PC-3 (cell line): ENCODE data around the gene ZNF107. TPM values are rescaled to one million over a fixed set of nuclear protein-coding genes. Genes with fewer than 3 reads are reported as not detected.
"Not testable (repeated sequence)": the region's sequence is repeated elsewhere in the genome, so short reads cannot be mapped to it uniquely, and the experiment has no call there.

Experiments
- ATAC-seq: fragments of 200-7000 bp; cut with Tn5 transposase; 2 replicates; pipeline ENCODE4 v1.9.1; 2020; ENCODE audit warnings: mild to moderate bottlenecking, moderate library complexity
- BruUV-seq: library from RNA; stranded (reverse); fragments of 400-500 nt; replicated peaks from 2 replicates; lab custom pipeline; 2021; lab: Mats Ljungman, UMichigan
- CTCF ChIA-PET: fragments of 300-600 bp; sonication (Branson Sonifier 250); formaldehyde crosslinking; loops from one replicate; lab custom pipeline; 2022; ENCODE audit warnings: antibody characterized with exemption; lab: Charles Lee
- POLR2A ChIA-PET: fragments of 300-600 bp; sonication (Branson Sonifier 250); formaldehyde crosslinking; loops from one replicate; lab custom pipeline; 2022; ENCODE audit warnings: antibody characterized with exemption; ENCODE audit not compliant: unreplicated experiment; lab: Charles Lee
- DNase-seq: peaks from one replicate; pipeline ENCODE4 v3.0.0-alpha.2; 2015
- H2AFZ ChIP-seq: fragments of 300-600 bp; sonication (generic); 2 replicates; pipeline ENCODE4 v1.6.0; 2016; ENCODE audit warnings: antibody characterized with exemption, low read length
- H3F3A ChIP-seq: fragments of 300-600 bp; sonication (generic); one replicate; pipeline ENCODE4 v1.6.0; 2017; ENCODE audit warnings: antibody characterized with exemption, low read length, control low read depth, mild to moderate bottlenecking; ENCODE audit not compliant: unreplicated experiment
- H3K27ac ChIP-seq: fragments of 300-600 bp; sonication (generic); 2 replicates; pipeline ENCODE4 v1.5.1; 2016; ENCODE audit warnings: mild to moderate bottlenecking, low read length
- H3K27me3 ChIP-seq: fragments of 300-600 bp; sonication (generic); 2 replicates; pipeline ENCODE4 v1.6.1; 2016; ENCODE audit warnings: low read length, mixed read lengths
- H3K36me3 ChIP-seq: fragments of 300-600 bp; sonication (generic); 2 replicates; pipeline ENCODE4 v1.6.1; 2016; ENCODE audit warnings: low read depth, mixed run types, low read length, mixed read lengths
- H3K4me1 ChIP-seq: fragments of 300-600 bp; sonication (generic); 2 replicates; pipeline ENCODE4 v1.5.1; 2016; ENCODE audit warnings: low read length; ENCODE audit not compliant: insufficient read depth
- H3K4me2 ChIP-seq: fragments of 300-600 bp; sonication (generic); 2 replicates; pipeline ENCODE4 v1.6.0; 2016; ENCODE audit warnings: low read length
- H3K4me3 ChIP-seq: fragments of 300-600 bp; sonication (generic); 2 replicates; pipeline ENCODE4 v1.5.1; 2016; ENCODE audit warnings: mild to moderate bottlenecking, low read length, mixed read lengths
- H3K79me2 ChIP-seq: fragments of 300-600 bp; sonication (generic); 2 replicates; pipeline ENCODE4 v1.6.1; 2017; ENCODE audit warnings: low read length, mixed read lengths
- H3K9ac ChIP-seq: fragments of 300-600 bp; sonication (generic); 2 replicates; pipeline ENCODE4 v1.6.0; 2016; ENCODE audit warnings: mild to moderate bottlenecking, low read length
- H3K9me2 ChIP-seq: fragments of 300-600 bp; sonication (generic); replicated peaks from 2 replicates; pipeline ENCODE4 v1.6.1; 2016; ENCODE audit warnings: mixed run types, low read length, mixed read lengths
- H3K9me3 ChIP-seq: fragments of 300-600 bp; sonication (generic); 2 replicates; pipeline ENCODE4 v1.6.1; 2016; ENCODE audit warnings: low read length, mixed read lengths
- H4K20me1 ChIP-seq: fragments of 300-600 bp; sonication (generic); 2 replicates; pipeline ENCODE4 v1.6.1; 2016; ENCODE audit warnings: low read length, mixed read lengths
- EZH2 ChIP-seq: fragments of 300-600 bp; sonication (generic); IDR thresholded peaks from one replicate; pipeline ENCODE4 v1.6.1; 2017; ENCODE audit warnings: antibody characterized with exemption, mild to moderate bottlenecking, low read length; ENCODE audit not compliant: unreplicated experiment
- EZH2phosphoT487 ChIP-seq: fragments of 300-600 bp; sonication (generic); IDR thresholded peaks from 2 replicates; pipeline ENCODE4 v1.6.1; 2018; ENCODE audit warnings: mild to moderate bottlenecking, antibody characterized with exemption, low read length, borderline replicate concordance
- intact Hi-C: fragments of 100-400 bp; cut with micrococcal nuclease; formaldehyde crosslinking; loops from 2 replicates; pipeline ENCODE4 v1.9.0; 2023
- total RNA-seq: library from RNA; depleted of rRNA; stranded (reverse); fragments of >200 nt; gene quantifications from 2 replicates; pipeline ENCODE4 v1.2.3, GENCODE V29; 2014
- TF ChIP-seq, protein P1 (sequence below): fragments of 300-600 bp; sonication (generic); conservative IDR thresholded peaks from 2 replicates; pipeline ENCODE4 v1.5.1; 2017; ENCODE audit warnings: antibody characterized with exemption, low read depth, mild to moderate bottlenecking, low read length

ZNF107 gene
- total RNA-seq, 1 experiment from 2014 or later = 4.8 TPM

DNA sequence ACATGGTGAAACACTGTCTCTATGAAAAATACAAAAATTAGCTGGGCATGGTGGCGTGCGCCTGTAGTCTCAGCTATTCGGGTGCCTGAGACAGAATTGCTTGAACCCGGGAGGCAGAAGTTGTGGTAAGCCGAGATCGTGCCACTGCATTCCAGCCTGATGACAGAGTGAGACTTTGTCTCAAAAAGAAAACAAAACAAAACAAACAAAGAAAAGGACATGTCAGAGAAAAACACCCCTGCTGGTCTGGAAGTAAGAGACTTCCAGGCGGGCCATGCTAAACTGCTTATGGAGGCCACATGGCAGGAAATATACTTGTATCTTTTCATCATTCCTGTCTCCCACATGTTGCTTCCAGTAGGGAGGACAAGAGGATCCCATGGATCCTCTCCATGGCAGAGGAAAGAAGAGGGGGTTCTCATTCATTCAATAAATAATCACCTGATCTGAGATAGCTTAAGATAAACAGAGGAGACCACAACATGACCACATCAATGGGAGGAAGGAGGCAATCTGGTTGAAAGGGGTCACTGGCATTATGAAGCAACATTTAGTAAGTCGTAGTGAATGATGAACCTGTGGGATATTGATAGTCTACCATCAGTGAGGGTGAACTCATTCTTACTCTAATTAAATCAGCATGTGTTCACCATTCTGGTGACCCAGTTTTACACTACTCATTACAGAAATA is 67.8 kb downstream of the ZNF107 start:
- Histone ChIP-seq H3K79me2 (no peaks in the 10 kb centered on the region), H3K4me3 (no peak overlapping the region), H3K27ac (no peak overlapping the region), H3K27me3 (no peaks in the 10 kb centered on the region), H3F3A (no peaks in the 10 kb centered on the region), H4K20me1 (no peaks in the 10 kb centered on the region), H3K4me2 (no peak overlapping the region), H3K9ac (no peak overlapping the region), H3K9me3 (no peaks in the 10 kb centered on the region), H2AFZ (no peak overlapping the region), H3K4me1 (no peaks in the 10 kb centered on the region), H3K9me2 (no peaks in the 10 kb centered on the region), H3K36me3 (no peaks in the 10 kb centered on the region)
- peak; percentile 1 for DNase-seq
- ChIA-PET POLR2A (no interaction called here), CTCF (no interaction called here)
- no TSS peak for BruUV-seq
- TF ChIP-seq EZH2phosphoT487 (no peak), EZH2 (no peak)
- TF ChIP-seq, protein P1, sequence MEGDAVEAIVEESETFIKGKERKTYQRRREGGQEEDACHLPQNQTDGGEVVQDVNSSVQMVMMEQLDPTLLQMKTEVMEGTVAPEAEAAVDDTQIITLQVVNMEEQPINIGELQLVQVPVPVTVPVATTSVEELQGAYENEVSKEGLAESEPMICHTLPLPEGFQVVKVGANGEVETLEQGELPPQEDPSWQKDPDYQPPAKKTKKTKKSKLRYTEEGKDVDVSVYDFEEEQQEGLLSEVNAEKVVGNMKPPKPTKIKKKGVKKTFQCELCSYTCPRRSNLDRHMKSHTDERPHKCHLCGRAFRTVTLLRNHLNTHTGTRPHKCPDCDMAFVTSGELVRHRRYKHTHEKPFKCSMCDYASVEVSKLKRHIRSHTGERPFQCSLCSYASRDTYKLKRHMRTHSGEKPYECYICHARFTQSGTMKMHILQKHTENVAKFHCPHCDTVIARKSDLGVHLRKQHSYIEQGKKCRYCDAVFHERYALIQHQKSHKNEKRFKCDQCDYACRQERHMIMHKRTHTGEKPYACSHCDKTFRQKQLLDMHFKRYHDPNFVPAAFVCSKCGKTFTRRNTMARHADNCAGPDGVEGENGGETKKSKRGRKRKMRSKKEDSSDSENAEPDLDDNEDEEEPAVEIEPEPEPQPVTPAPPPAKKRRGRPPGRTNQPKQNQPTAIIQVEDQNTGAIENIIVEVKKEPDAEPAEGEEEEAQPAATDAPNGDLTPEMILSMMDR = no peak
- intact Hi-C loops = no loop called here
- no peak for ATAC-seq

DNA sequence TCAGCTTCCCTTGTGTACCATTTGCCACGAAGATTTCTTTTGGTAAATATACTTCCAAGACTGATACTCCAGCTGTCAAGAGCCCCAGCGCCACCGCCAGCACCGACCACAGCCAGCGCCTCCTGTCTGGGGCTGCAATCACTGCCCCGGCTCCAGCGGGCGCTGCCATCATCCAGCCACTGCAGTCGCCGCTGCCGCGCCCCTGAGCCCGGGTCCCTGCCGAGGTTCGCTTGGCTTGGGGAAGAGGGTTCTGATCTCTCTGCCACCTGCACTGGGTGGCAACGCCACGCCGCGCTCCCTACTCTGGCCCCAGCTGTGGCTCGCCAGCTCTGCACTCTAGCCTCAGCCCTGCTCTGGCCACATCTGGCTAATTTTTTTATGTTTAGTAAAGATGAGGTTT is 70.6 kb downstream of the ZNF107 start:
- Histone ChIP-seq H3K36me3 (no peaks in the 10 kb centered on the region), H3F3A (no peaks in the 10 kb centered on the region), H3K4me2 (no peak overlapping the region), H3K9me3 (no peaks in the 10 kb centered on the region), H3K27ac (no peak overlapping the region), H3K9ac (no peak overlapping the region), H3K4me1 (no peaks in the 10 kb centered on the region), H3K9me2 (no peaks in the 10 kb centered on the region), H2AFZ (no peak overlapping the region), H3K4me3 (no peak overlapping the region), H3K79me2 (no peaks in the 10 kb centered on the region), H4K20me1 (no peaks in the 10 kb centered on the region), H3K27me3 (no peaks in the 10 kb centered on the region)
- TF ChIP-seq, protein P1 = no peak
- TF ChIP-seq EZH2phosphoT487 = no peak
- BruUV-seq = no TSS peak
- DNase-seq (no peak), ATAC-seq (no peak)
- intact Hi-C loops = no loop called here
- ChIA-PET CTCF (no interaction called here), POLR2A (no interaction called here)

DNA sequence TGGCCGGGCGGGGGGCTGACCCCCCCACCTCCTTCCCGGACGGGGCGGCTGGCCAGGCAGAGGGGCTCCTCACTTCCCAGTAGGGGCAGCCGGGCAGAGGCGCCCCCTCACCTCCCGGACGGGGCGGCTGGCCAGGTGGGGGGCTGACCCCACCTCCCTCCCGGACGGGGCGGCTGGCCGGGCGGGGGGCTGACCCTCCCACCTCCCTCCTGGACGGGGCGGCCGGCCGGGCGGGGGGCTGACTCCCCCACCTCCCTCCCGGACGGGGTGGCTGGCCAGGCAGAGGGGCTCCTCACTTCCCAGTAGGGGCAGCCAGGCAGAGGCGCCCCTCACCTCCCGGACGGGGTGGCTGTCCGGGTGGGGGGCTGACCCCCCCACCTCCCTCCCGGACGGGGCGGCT is 72.5 kb downstream of the ZNF107 start:
- H3K4me2 ChIP-seq, H3K79me2 ChIP-seq, H3K4me1 ChIP-seq, H4K20me1 ChIP-seq, H3K9me3 ChIP-seq, CTCF ChIA-PET, H3K27ac ChIP-seq, ATAC-seq, H3K27me3 ChIP-seq, DNase-seq, intact Hi-C loops, H3K9ac ChIP-seq, POLR2A ChIA-PET, H3K9me2 ChIP-seq, H3F3A ChIP-seq, BruUV-seq, H3K36me3 ChIP-seq, H3K4me3 ChIP-seq, H2AFZ ChIP-seq: not testable (repeated sequence)

DNA sequence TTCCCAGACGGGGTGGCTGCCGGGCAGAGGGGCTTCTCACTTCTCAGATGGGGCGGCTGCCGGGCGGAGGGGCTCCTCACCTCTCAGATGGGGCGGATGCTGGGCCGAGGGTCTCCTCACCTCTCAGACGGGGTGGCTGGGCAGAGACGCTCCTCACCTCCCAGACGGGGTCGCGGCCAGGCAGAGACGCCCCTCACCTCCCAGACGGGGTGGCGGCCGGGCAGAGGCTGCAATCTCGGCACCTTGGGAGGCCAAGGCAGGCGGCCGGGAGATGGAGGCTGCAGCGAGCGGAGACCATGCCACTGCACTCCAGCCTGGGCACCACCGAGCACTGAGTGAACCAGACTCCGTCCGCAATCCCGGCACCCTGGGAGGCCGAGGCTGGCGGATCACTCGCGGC is 73.0 kb downstream of the ZNF107 start:
- H3K27me3 ChIP-seq, H3K9ac ChIP-seq, H3K27ac ChIP-seq, H4K20me1 ChIP-seq, H3K4me1 ChIP-seq, POLR2A ChIA-PET, H3K79me2 ChIP-seq, intact Hi-C loops, CTCF ChIA-PET, ATAC-seq, H3K4me2 ChIP-seq, BruUV-seq, H3K9me3 ChIP-seq, H3K4me3 ChIP-seq, H2AFZ ChIP-seq, H3K36me3 ChIP-seq, DNase-seq, H3K9me2 ChIP-seq, H3F3A ChIP-seq: not testable (repeated sequence)
